ENCODE results near the gene ERLEC1. TPM values are rescaled to one million over a fixed set of nuclear protein-coding genes. Genes with fewer than 3 reads are reported as not detected.
"Not testable (repeated sequence)": the region's sequence is repeated elsewhere in the genome, so short reads cannot be mapped to it uniquely, and the experiment has no call there.

The ERLEC1 gene
- total and polyA plus RNA-seq, 4 donors: 28.8 to 32.0 (median 30.4) TPM

GRCh38 chr2:53829273-53829979 lies 42.6 kb downstream of the ERLEC1 start:
- Histone ChIP-seq H3K27me3 (ENCODE audit: control insufficient read depth in 4 of 4, insufficient read depth in 4 of 4, low read length in 3 of 4) (no peaks in the 10 kb centered on the region), H3K4me3 (ENCODE audit: low read depth in 1 of 3, low read length in 3 of 3) (no peak overlapping the region), H3K9me3 (ENCODE audit: control insufficient read depth in 4 of 4, low read length in 3 of 4) (no peaks in the 10 kb centered on the region), H3K4me1 (ENCODE audit: control insufficient read depth in 4 of 4, insufficient read depth in 4 of 4, low read length in 3 of 4) (peaks cover 4 to 41% (median 33%) of the 10 kb centered on the region in 4 donors), H3K36me3 (ENCODE audit: control insufficient read depth in 4 of 4, insufficient read depth in 3 of 4, low read depth in 1 of 4, low read length in 3 of 4) (no peaks in the 10 kb centered on the region), H3K27ac (ENCODE audit: low read depth in 1 of 2, low read length in 2 of 2) (peak overlapping the region; percentile 27 to 57), H3K9ac (ENCODE audit: low read depth in 1 of 2, low read length in 2 of 2) (no peak overlapping the region)
- WGBS: 47% methylated on average over 11 of the region's 11 CpGs
- DNase-seq (ENCODE audit: low spot score): no peak
- TF ChIP-seq MAX (IDR thresholded peaks at IDR 0.05) (peak; percentile 36), ATF3 (IDR thresholded peaks at IDR 0.05) (peak; percentile 33), HNF4G (IDR thresholded peaks at IDR 0.05) (no peak), NR2F2 (IDR thresholded peaks at IDR 0.05) (no peak), ZBTB33 (IDR thresholded peaks at IDR 0.05) (peak; percentile 24), RXRA (IDR thresholded peaks at IDR 0.05) (peak; percentile 62 to 80), CTCF (IDR thresholded peaks at IDR 0.05; ENCODE audit: low read depth, low read length, missing input control) (no peak), TAF1 (conservative IDR thresholded peaks at IDR 0.05) (no peak), EGR1 (IDR thresholded peaks at IDR 0.05; ENCODE audit: low read depth in 2 of 2) (no peak), REST (IDR thresholded peaks at IDR 0.05) (no peak), YY1 (IDR thresholded peaks at IDR 0.05) (peak; percentile 39), HNF4A (conservative IDR thresholded peaks at IDR 0.05) (peak; percentile 42 to 53), GABPA (IDR thresholded peaks at IDR 0.05 in 1 of 2, conservative IDR thresholded peaks at IDR 0.05 in 1 of 2) (no peak), SP1 (IDR thresholded peaks at IDR 0.05) (peak; percentile 65), RAD21 (IDR thresholded peaks at IDR 0.05) (peak in 1 of 2 donors; percentile 22), FOXA2 (IDR thresholded peaks at IDR 0.05) (peak; percentile 79), JUND (IDR thresholded peaks at IDR 0.05) (peak in 1 of 2 donors; percentile 39), FOXA1 (IDR thresholded peaks at IDR 0.05) (peak; percentile 13)

GRCh38 chr2:53829980-53830290 lies 43.1 kb downstream of the ERLEC1 start:
- not testable (repeated sequence) for H3K36me3 ChIP-seq (ENCODE audit: control insufficient read depth in 4 of 4, insufficient read depth in 3 of 4, low read depth in 1 of 4, low read length in 3 of 4); H3K9ac ChIP-seq (ENCODE audit: low read depth in 1 of 2, low read length in 2 of 2); H3K9me3 ChIP-seq (ENCODE audit: control insufficient read depth in 4 of 4, low read length in 3 of 4); DNase-seq (ENCODE audit: low spot score); H3K27me3 ChIP-seq (ENCODE audit: control insufficient read depth in 4 of 4, insufficient read depth in 4 of 4, low read length in 3 of 4); H3K4me3 ChIP-seq (ENCODE audit: low read depth in 1 of 3, low read length in 3 of 3)
- WGBS: 78% methylated on average over 4 of the region's 4 CpGs
- peak overlapping the region; percentile 27 to 57 for H3K27ac ChIP-seq (ENCODE audit: low read depth in 1 of 2, low read length in 2 of 2)
- peaks cover 4 to 41% (median 33%) of the 10 kb centered on the region in 4 donors for H3K4me1 ChIP-seq (ENCODE audit: control insufficient read depth in 4 of 4, insufficient read depth in 4 of 4, low read length in 3 of 4)

Data from liver (tissue), 9 donors.